Endodermal cell (in vitro differentiated cells): ENCODE measurements around the gene ZNF511. TPM values are rescaled to one million over a fixed set of nuclear protein-coding genes. Genes with fewer than 3 reads are reported as not detected.
"Not testable (repeated sequence)": the region's sequence is repeated elsewhere in the genome, so short reads cannot be mapped to it uniquely, and the experiment has no call there.

ENCODE experiments used
- DNase-seq: peaks from one replicate; pipeline ENCODE4 v3.0.0-alpha.2; 2017
- H3K27ac ChIP-seq: 2 replicates; pipeline ENCODE4 v1.5.1; 2013; ENCODE audit warnings: mild to moderate bottlenecking, low read depth, low read length, moderate library complexity
- H3K27me3 ChIP-seq: 2 replicates; pipeline ENCODE4 v1.6.1; 2013; ENCODE audit warnings: mild to moderate bottlenecking, low read length, moderate library complexity; ENCODE audit not compliant: insufficient read depth, control insufficient read depth, poor library complexity, severe bottlenecking
- H3K36me3 ChIP-seq: 2 replicates; pipeline ENCODE4 v1.7.0; 2013; ENCODE audit warnings: mild to moderate bottlenecking, low read length, moderate library complexity; ENCODE audit not compliant: control insufficient read depth, insufficient read depth
- H3K4me1 ChIP-seq: one replicate; pipeline ENCODE4 v1.7.0; 2013; ENCODE audit warnings: low read length; ENCODE audit not compliant: control insufficient read depth, insufficient read depth
- H3K4me3 ChIP-seq: 2 replicates; pipeline ENCODE4 v1.5.1; 2013; ENCODE audit warnings: mild to moderate bottlenecking, low read length, moderate library complexity
- H3K9ac ChIP-seq: 2 replicates; pipeline ENCODE4 v1.6.1; 2013; ENCODE audit warnings: mild to moderate bottlenecking, low read length, moderate library complexity; ENCODE audit not compliant: poor library complexity, severe bottlenecking; ENCODE audit errors: extremely low read depth
- H3K9me3 ChIP-seq: 2 replicates; pipeline ENCODE4 v1.6.1; 2013; ENCODE audit warnings: mild to moderate bottlenecking, low read length, moderate library complexity; ENCODE audit not compliant: control insufficient read depth
- H3K27ac Mint-ChIP-seq: 2 replicates; pipeline ENCODE4 v1.8.0; 2020; ENCODE audit warnings: mixed read lengths
- H3K27me3 Mint-ChIP-seq: 2 replicates; pipeline ENCODE4 v1.8.0; 2021; ENCODE audit warnings: mild to moderate bottlenecking, mixed read lengths; ENCODE audit not compliant: insufficient read depth
- H3K36me3 Mint-ChIP-seq: 2 replicates; pipeline ENCODE4 v1.8.0; 2020; ENCODE audit warnings: low read depth, mixed read lengths
- H3K4me1 Mint-ChIP-seq: 2 replicates; pipeline ENCODE4 v1.8.0; 2020; ENCODE audit warnings: mixed read lengths
- H3K4me3 Mint-ChIP-seq: 2 replicates; pipeline ENCODE4 v1.8.0; 2020; ENCODE audit warnings: mild to moderate bottlenecking, moderate library complexity, mixed read lengths
- H3K9me3 Mint-ChIP-seq: 2 replicates; pipeline ENCODE4 v1.8.0; 2020; ENCODE audit warnings: mild to moderate bottlenecking, mixed read lengths
- CTCF ChIP-seq: fragments of 200-600 bp; sonication (generic); conservative IDR thresholded peaks from 2 replicates; pipeline ENCODE4 v1.5.0; 2021; ENCODE audit warnings: antibody characterized with exemption, mild to moderate bottlenecking
- WGBS, 2 experiments: methylation state at CpG; one replicate each; pipeline versions ENCODE4 v1.1.5 to v1.1.7; 2013; ENCODE audit warnings: missing lambda C conversion rate in 2 of 2, mixed read lengths in 1 of 2; ENCODE audit not compliant: insufficient coverage in 1 of 2, insufficient read length in 1 of 2; 5-methylcytosine and 5-hydroxymethylcytosine counted together
- total RNA-seq, 2 donors: library from RNA; stranded (reverse); fragmentation: NEBNext Ultra II Directional in 1 of 2; extraction: Animal tissue kit (Norgen Biotek cat#: 25700) in 1 of 2; gene quantifications; 2 replicates in 1 of 2; 3 replicates in 1 of 2; pipeline ENCODE4 v1.2.1, GENCODE V29; 2021

Gene ZNF511
- total RNA-seq, 2 donors from 2014 or later, result 48.1 to 57.6 TPM

GRCh38 chr10:133264461-133264860, 44.3 kb upstream of the ZNF511 start:
- no peak for DNase-seq
- Histone ChIP-seq H3K9ac (no peak overlapping the region), H3K27ac (no peak overlapping the region), H3K27me3 (peaks cover 16% of the 10 kb centered on the region), H3K4me1 (peaks cover 3% of the 10 kb centered on the region), H3K36me3 (no peaks in the 10 kb centered on the region), H3K4me3 (no peak overlapping the region), H3K9me3 (no peaks in the 10 kb centered on the region)
- Mint-ChIP-seq H3K36me3 (no peaks in the 10 kb centered on the region), H3K27me3 (peaks cover 37% of the 10 kb centered on the region), H3K9me3 (no peaks in the 10 kb centered on the region), H3K27ac (no peak overlapping the region), H3K4me3 (no peak overlapping the region), H3K4me1 (no peaks in the 10 kb centered on the region)
- 83 to 86% methylated on average over 9 of the region's 9 CpGs for WGBS, 2 experiments
- TF ChIP-seq CTCF, result no peak

- not testable (repeated sequence) for H3K9ac ChIP-seq, H3K4me3 ChIP-seq, H3K4me3 Mint-ChIP-seq, H3K27ac Mint-ChIP-seq, DNase-seq, H3K36me3 ChIP-seq, H3K27ac ChIP-seq, H3K4me1 Mint-ChIP-seq, H3K9me3 Mint-ChIP-seq, H3K9me3 ChIP-seq, H3K4me1 ChIP-seq, H3K36me3 Mint-ChIP-seq
- peaks cover 16% of the 10 kb centered on the region for H3K27me3 ChIP-seq
- 76 to 100% methylated on average over 2 to 10 of the region's 10 CpGs for WGBS, 2 experiments
- H3K27me3 Mint-ChIP-seq, result peaks cover 34% of the 10 kb centered on the region
Measured at GRCh38 chr10:133265052-133265451, 43.7 kb upstream of the ZNF511 start.

GRCh38 chr10:133266056-133266795, 42.5 kb upstream of the ZNF511 start:
- no peak overlapping the region for H3K27ac Mint-ChIP-seq
- TF ChIP-seq CTCF, result no peak
- Histone ChIP-seq H3K4me3 (no peak overlapping the region), H3K9me3 (no peaks in the 10 kb centered on the region), H3K9ac (no peak overlapping the region), H3K27me3 (peaks cover 16% of the 10 kb centered on the region), H3K36me3 (no peaks in the 10 kb centered on the region), H3K27ac (no peak overlapping the region), H3K4me1 (peaks cover 2% of the 10 kb centered on the region)
- 93 to 100% methylated on average over 11 to 21 of the region's 21 CpGs for WGBS, 2 experiments
- no peaks in the 10 kb centered on the region for H3K4me1 Mint-ChIP-seq
- no peak overlapping the region for H3K4me3 Mint-ChIP-seq
- DNase-seq, result no peak
- H3K27me3 Mint-ChIP-seq, result peaks cover 26% of the 10 kb centered on the region
- H3K9me3 Mint-ChIP-seq, result no peaks in the 10 kb centered on the region
- no peaks in the 10 kb centered on the region for H3K36me3 Mint-ChIP-seq
